GM12872 (cell line): ENCODE results near the gene IRX3.

Experiments
- TF ChIP-seq, protein P1 (sequence below): IDR thresholded peaks from 3 replicates; pipeline ENCODE4 v1.5.1; 2011; ENCODE audit warnings: low read depth, mild to moderate bottlenecking, low read length, moderate library complexity; ENCODE audit not compliant: insufficient read depth

IRX3 gene

DNA sequence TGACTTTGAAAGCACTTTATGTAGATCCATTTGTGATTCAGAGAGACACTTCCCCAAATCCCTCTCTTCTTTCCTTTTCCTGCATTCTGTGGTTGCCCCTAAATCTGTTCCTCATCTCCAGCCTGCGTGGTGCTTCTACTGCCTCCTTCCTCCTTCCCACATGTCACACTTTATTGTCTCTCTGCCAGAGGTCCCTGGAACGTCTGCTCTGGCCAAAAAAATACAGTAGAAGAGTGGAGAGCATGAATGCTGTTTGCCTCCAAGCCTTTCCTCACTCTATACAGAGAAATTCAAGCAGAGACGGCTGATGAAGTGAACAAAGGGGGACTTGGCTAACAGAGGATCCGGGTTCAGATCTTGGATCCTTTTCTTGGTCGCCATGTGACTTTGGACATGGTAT, 22.8 kb upstream of the IRX3 start:
- TF ChIP-seq, protein P1, sequence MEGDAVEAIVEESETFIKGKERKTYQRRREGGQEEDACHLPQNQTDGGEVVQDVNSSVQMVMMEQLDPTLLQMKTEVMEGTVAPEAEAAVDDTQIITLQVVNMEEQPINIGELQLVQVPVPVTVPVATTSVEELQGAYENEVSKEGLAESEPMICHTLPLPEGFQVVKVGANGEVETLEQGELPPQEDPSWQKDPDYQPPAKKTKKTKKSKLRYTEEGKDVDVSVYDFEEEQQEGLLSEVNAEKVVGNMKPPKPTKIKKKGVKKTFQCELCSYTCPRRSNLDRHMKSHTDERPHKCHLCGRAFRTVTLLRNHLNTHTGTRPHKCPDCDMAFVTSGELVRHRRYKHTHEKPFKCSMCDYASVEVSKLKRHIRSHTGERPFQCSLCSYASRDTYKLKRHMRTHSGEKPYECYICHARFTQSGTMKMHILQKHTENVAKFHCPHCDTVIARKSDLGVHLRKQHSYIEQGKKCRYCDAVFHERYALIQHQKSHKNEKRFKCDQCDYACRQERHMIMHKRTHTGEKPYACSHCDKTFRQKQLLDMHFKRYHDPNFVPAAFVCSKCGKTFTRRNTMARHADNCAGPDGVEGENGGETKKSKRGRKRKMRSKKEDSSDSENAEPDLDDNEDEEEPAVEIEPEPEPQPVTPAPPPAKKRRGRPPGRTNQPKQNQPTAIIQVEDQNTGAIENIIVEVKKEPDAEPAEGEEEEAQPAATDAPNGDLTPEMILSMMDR: no peak

DNA sequence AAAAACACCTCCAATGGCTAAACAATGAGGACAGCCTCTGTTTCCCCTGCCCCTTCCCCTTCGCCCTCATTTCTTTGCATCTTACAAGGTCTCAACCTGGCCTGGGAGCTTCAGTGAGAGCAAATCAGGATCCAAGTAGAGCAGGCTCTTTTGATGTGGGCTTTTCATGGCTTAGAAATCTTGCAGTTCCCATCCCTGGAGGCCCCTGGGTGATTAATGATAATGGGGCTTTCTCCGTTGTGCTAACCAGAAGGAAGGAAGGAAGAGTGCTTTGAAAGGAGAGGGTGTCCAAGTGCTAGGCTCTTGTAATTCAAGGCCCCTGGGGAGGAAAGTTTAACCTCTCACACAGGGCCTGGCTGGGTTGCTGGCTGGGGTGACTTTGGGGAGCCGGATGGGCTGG, 18.5 kb upstream of the IRX3 start:
- TF ChIP-seq, protein P1: no peak

DNA sequence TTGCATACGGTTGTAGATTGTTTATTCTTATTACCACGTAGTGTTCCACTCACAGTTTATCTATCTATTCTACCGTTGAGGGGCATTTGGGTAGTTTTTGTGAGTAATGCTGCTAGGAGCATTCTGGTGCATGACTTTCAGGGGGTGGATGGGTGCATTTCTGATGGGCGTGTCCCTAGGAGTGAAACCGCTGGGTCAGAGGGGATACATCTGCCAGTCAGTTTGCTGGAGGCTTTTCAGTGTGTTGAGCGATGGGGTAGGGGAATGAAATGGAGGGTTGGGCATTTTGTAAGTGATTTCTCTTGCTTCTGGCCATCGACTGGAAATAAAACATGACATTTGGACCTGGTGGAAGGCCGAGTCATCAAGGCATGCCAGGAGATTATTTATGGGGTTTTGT, 17.0 kb upstream of the IRX3 start:
- TF ChIP-seq, protein P1: no peak

DNA sequence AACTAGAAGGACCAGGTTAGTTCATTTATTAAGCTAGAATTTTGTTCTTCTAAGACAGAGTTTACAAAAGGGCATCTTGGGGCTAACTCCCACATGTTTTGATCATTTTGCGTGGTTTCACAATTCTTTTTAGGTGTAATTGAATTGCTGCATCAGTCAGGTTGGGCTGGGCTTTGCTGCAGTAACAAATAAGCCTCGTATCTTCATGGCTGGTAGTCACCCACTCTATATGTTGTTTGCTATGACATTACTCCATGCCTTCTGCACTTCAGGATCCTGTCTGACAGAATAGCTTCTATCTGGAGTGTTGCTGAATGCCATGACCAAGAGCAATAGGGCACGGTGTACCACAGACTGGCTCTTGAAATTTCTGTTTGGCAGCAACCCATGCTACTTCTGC, 10.6 kb upstream of the IRX3 start:
- TF ChIP-seq, protein P1: no peak

DNA sequence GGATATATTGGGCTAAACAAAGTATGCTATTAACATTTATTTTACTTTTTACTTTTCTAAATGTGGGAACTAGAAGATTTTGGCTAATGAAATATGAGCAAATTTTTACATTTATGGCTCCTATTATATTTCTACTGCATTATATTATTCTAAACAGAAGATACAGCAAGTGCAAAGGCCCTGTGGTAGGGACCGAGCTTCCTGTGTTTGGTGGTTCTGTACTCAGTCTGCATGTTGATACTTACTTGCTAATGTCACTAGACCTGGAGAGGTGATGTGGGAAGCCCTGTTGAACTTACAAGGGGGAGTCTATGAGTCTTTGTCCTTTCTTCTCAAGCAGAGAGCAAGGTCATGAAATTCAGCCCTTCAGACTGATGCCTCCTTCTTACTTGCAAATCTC, 10.0 kb upstream of the IRX3 start:
- TF ChIP-seq, protein P1: no peak

DNA sequence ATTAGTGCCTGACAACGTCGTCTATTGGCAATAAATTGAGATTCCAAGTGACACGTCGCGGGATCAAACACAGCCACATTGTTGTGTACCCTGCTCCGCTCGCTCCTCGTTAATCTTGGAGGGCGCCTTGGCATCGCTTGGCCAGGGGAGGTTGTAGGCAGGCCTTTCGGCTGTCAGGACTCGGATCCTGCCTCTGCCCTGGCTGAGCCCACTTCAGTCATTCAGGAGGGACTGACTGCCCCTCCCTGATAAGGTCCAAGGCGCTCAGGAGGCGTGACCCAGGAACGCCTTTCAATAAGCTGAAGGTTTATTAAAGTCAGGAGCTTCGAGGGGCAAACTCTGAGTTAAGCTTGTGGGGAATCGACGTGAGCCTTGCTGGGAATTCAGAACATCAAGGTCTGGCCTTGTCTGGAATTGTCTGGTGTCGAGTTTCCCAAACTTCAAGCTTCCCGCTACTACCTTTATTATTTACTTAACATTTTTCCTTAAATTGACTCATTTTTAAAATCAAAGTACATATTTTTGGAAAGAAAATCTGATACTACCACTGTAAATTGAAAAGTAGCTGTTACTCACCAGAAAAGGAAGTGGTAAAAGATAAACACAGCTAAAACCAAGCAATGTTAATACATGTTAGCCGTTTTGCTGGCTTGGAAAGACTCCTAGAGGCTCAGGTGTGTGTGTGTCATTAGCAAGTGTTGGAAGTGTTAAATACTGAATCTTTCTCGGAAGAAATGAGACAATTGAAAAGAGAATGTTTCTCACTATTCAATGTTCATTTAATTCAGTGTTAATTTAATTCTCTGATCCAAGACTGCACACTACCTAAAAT, 5.3 kb upstream of the IRX3 start:
- TF ChIP-seq, protein P1: no peak

DNA sequence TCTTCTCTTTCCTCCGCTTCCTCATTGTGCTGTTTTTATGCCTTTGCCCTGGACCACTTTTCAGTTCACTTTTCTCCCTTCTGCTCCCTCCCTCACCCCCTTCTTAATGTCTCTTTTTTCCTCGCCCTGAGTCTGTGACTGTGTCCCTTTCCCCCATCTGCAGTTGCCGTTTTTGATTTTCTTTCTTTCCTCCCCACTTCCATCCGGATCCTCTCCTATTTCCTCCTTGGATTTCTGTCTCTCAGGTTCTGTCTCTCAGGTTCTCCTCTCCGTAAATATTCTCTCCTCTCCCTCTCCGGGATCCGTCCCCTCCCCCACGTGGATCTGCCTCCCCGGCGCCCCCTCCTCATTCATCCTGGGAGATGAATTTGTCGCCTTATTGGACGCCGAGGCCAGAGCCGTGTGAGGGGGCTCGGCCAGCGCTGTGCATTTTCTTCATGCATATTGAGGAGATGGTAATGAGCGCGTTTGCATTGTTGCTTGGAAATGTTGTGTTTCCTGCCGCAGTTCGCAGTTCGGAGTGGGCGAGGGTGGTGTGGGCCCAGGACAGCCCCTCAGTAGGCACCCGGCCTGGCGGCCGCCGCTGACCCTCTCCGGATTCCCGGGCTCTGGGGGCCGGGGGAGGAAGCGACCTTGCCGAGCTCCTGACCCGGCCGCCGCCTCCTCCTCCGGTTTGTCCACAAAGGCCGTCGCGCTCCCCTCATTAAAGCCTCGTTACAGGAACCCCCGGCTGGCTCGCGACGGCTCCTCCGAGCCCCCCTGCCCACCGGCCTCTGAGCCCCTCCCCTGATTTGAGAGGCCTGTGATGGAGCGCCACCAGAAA, 4.5 kb upstream of the IRX3 start:
- TF ChIP-seq, protein P1: no peak
